Omental fat pad (tissue), 4 donors: ENCODE measurements around the gene PACC1. TPM values are rescaled to one million over a fixed set of nuclear protein-coding genes. Genes with fewer than 3 reads are reported as not detected.

ENCODE experiments used
- ATAC-seq: fragments of 150-250 bp; one replicate; pipeline ENCODE4 v1.9.1; 2016; ENCODE audit warnings: mild to moderate bottlenecking, moderate library complexity; ENCODE audit not compliant: low FRiP score
- DNase-seq: peaks from one replicate; pipeline ENCODE4 v3.0.0-alpha.2; 2019; ENCODE audit warnings: low spot score
- total RNA-seq, 4 donors: library from RNA; depleted of rRNA; stranded (reverse); fragments of >200 nt; gene quantifications; one replicate each; pipeline ENCODE4 v1.1.0, GENCODE V29; 2016
- TF ChIP-seq, protein P1 (sequence below), 3 donors: fragments of 450-650 bp; IDR thresholded peaks; one replicate each; pipeline ENCODE4 v1.5.1; 2016 to 2017; ENCODE audit warnings: antibody characterized with exemption in 3 of 3, mild to moderate bottlenecking in 3 of 3, moderate library complexity in 2 of 3

PACC1 gene
- total RNA-seq, 4 donors from 2014 or later = 3.4 to 6.2 (median 5.8) TPM

DNA sequence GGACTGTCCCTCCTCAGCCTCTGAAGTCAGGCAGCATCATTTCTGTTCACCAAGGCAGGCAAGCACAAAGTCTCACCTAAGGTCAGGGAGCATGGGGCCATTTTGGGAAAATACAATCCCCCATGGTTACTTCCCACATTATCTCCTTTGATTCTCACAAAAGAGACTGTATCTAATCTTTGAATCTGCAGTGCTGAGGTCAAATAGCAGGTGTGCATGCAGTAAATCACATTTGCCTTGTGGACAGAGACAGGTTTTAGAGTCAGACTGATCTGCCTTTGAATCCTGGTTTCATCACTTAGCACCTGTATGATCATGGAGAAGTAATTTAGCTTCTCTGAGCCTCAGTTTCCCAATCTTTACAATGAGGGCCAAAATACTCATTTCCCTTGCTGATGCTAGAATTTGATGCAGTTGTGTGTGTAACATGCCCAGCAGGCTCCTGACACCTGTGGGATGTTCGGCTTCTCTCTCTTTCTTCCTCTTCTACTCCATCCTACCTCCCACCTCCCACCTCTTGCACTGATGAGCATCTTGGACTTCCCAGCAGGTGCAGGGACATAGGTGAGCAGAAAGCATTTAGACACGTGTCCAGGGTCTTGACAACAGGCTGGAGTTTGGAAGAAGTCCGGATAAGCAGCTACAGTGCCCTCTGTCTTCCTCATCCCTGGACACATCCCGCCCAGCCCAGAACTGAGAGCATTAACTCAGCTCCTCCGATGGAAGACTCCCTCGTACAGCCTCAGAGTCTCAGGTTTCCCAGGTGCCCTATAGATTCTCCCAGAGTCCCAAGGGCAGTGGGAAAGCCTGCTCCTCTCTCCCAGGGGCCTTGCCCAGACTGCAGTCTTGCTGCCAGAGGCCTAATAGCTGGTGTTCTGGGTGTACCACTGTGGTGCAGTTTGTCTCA is 37.0 kb upstream of the PACC1 start:
- no peak for ATAC-seq
- DNase-seq = no peak
- TF ChIP-seq, protein P1, sequence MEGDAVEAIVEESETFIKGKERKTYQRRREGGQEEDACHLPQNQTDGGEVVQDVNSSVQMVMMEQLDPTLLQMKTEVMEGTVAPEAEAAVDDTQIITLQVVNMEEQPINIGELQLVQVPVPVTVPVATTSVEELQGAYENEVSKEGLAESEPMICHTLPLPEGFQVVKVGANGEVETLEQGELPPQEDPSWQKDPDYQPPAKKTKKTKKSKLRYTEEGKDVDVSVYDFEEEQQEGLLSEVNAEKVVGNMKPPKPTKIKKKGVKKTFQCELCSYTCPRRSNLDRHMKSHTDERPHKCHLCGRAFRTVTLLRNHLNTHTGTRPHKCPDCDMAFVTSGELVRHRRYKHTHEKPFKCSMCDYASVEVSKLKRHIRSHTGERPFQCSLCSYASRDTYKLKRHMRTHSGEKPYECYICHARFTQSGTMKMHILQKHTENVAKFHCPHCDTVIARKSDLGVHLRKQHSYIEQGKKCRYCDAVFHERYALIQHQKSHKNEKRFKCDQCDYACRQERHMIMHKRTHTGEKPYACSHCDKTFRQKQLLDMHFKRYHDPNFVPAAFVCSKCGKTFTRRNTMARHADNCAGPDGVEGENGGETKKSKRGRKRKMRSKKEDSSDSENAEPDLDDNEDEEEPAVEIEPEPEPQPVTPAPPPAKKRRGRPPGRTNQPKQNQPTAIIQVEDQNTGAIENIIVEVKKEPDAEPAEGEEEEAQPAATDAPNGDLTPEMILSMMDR (IDR thresholded peaks at IDR 0.05) = no peak

GRCh38 chr1:212450331-212450881 is 35.7 kb upstream of the PACC1 start:
- ATAC-seq (no peak), DNase-seq (no peak)
- TF ChIP-seq, protein P1 (IDR thresholded peaks at IDR 0.05) = no peak

- no peak for ATAC-seq
- TF ChIP-seq, protein P1 (IDR thresholded peaks at IDR 0.05) = no peak
- DNase-seq = no peak
These were observed 32.8 kb upstream of the PACC1 start for GRCh38 chr1:212447478-212447877.

DNA sequence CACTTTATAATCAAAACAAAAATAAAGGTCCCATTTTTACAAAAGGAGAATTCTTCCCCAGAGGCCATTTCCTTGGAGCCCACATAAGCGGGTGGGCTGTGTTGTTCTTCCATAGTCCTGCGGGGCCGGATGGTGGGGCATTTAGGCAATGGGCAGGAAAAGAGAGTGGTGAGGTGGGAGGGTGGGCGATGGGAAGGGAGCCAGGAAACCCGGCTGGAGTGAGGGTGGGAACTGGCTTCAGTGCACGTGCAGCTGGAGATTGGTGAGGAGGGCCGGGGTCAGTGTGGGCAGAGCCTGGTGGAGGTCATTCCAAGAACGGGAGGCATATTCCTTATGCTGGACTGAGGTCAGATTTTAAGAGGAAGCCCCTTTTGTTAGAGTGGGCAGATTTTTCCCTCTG is 31.6 kb upstream of the PACC1 start:
- TF ChIP-seq, protein P1 (IDR thresholded peaks at IDR 0.05) = no peak
- no peak for ATAC-seq
- no peak for DNase-seq

- ATAC-seq = no peak
- DNase-seq = no peak
- TF ChIP-seq, protein P1 (IDR thresholded peaks at IDR 0.05) = no peak
These were observed 27.7 kb upstream of the PACC1 start for GRCh38 chr1:212442408-212442807.

DNA sequence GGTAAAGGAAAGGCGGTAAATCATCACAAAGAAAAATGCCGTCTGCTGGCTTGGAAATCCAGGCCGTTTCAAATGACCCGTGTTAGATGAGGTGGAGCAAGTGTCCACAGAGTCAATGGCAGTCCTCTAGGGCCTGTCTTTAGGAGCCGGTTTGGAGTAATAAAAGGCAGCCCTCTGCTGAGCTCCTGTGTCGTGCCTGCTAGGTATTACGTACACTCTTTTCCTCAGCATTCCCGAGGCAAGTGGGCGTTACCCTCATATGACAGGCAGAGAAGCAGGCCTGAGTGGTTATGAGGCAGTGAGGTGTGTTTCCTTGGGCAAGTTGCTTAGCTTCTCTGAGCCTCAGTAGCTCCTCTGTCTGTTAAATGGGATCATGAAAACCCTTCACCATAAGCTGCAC is 25.7 kb upstream of the PACC1 start:
- TF ChIP-seq, protein P1 (IDR thresholded peaks at IDR 0.05) = no peak
- DNase-seq (no peak), ATAC-seq (no peak)

GRCh38 chr1:212438831-212439237 is 24.1 kb upstream of the PACC1 start:
- DNase-seq (no peak), ATAC-seq (no peak)
- TF ChIP-seq, protein P1 (IDR thresholded peaks at IDR 0.05) = no peak
